Sciatic nerve (tissue), 2 donors: ENCODE results near the gene ZDHHC23. TPM values are rescaled to one million over a fixed set of nuclear protein-coding genes. Genes with fewer than 3 reads are reported as not detected.
A peak's percentile ranks its signal among the peaks of the same experiment; 100 is the strongest.

Experiments used
- ATAC-seq: fragments of 200-7000 bp; cut with Tn5 transposase; one replicate; pipeline ENCODE4 v1.9.1; 2020; ENCODE audit warnings: mild to moderate bottlenecking, moderate library complexity
- DNase-seq: peaks from one replicate; pipeline ENCODE4 v3.0.0-alpha.2; 2020; ENCODE audit warnings: low spot score
- intact Hi-C: fragments of 100-400 bp; cut with DNase I; formaldehyde crosslinking; loops from one replicate; pipeline ENCODE4 v1.14.2; 2022
- total RNA-seq: library from RNA; stranded (reverse); fragmentation: NEBNext Ultra II Directional; extraction: Animal tissue kit (Norgen Biotek cat#: 25700); gene quantifications from one replicate; pipeline ENCODE4 v1.2.1, GENCODE V29; 2021
- donor health status: DM: no; HTN: no; CAD: no.
- donor health status: DM: no; HTN: no; CAD: no.

The ZDHHC23 gene, protein sequence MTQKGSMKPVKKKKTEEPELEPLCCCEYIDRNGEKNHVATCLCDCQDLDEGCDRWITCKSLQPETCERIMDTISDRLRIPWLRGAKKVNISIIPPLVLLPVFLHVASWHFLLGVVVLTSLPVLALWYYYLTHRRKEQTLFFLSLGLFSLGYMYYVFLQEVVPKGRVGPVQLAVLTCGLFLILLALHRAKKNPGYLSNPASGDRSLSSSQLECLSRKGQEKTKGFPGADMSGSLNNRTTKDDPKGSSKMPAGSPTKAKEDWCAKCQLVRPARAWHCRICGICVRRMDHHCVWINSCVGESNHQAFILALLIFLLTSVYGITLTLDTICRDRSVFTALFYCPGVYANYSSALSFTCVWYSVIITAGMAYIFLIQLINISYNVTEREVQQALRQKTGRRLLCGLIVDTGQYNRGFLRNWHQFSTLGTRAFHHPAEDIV
- total RNA-seq: 9.6 TPM

DNA sequence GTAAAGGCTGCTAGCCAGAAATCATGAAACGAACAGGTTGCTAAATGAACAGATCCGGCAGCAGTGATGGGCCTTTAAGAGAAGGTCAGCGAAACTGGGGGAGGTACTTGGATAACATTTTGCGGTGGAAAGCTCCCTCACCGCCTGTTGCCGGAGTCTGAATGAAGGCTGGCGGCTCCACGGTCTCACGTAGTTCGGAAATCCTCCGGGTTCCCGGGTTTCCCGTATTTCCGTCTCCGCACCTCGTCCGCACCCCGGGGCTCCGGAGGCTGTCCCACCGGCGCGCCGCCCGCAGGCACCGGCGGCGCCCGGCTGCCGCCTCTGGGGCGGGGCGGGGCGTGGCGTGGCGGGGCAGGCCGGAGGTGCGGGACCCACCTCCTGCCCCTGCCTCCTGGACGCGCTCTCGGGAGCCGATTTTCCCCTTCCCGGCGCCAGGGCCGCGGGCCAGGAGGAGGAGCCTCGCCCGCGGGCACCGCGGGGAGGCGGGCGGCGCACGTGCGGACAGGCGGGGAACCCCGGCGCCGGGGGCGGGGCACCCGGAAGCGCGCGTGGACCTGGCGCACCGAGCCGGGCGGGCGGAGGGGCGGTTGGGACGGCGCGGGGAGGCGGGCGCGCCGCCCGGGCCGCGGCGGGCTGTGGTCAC lies at the start of gene ZDHHC23:
TSS of gene ZDHHC23 (plus strand) at position 642 of the 643 bp plus-strand sequence. CDS start 790 bp downstream, outside the sequence.
- intact Hi-C loops: no loop called here
- DNase-seq: peak; percentile 73
- ATAC-seq: peak; percentile 83

DNA sequence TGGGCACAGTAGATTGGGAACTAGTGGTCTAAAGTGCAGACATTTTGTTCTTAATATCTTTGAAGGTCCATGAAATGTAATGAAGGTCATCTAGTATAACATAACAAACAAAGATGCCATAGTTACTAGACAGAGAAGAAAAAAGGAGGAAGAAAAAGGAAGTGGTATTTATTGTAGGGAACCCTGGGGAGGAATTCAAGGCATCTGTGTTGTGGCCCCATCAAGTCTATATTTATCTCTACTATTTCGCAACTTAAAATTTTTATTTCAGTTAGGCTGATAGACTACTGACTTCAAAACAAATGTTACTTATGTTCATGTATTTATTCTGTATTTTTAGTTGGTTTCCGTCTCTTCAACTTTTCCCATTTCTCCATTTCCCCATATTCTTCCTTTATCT lies 48.9 kb upstream of the ZDHHC23 start:
- DNase-seq (no peak), ATAC-seq (no peak)
- intact Hi-C loops: no loop called here

GRCh38 chr3:113906568-113907140 lies 41.2 kb upstream of the ZDHHC23 start:
- DNase-seq (no peak), ATAC-seq (no peak)
- intact Hi-C loops: no loop called here

DNA sequence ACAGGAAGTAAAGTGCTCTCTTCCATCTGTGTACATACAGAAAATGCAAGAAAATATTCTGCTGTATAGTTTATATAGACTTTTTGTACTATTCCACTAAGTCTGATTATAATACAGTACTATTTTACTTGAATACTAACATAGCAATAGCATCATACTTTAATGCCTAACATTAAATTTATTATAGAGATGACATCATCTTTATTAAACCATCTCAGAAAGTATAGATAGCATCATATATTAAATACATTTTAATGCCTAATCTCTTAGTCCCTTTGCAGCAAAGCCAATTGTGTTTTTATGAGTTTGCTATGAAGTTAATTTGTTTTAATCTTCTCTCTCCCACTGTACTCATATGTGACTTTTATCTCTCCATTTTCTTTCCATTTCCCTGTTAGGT lies 39.7 kb upstream of the ZDHHC23 start:
- intact Hi-C loops: no loop called here
- no peak for ATAC-seq

GRCh38 chr3:113910966-113911365 lies 36.8 kb upstream of the ZDHHC23 start:
- ATAC-seq: no peak
- intact Hi-C loops: no loop called here
- no peak for DNase-seq

More for the DNA sequence above, 39.7 kb upstream of the ZDHHC23 start:
- DNase-seq: no peak

DNA sequence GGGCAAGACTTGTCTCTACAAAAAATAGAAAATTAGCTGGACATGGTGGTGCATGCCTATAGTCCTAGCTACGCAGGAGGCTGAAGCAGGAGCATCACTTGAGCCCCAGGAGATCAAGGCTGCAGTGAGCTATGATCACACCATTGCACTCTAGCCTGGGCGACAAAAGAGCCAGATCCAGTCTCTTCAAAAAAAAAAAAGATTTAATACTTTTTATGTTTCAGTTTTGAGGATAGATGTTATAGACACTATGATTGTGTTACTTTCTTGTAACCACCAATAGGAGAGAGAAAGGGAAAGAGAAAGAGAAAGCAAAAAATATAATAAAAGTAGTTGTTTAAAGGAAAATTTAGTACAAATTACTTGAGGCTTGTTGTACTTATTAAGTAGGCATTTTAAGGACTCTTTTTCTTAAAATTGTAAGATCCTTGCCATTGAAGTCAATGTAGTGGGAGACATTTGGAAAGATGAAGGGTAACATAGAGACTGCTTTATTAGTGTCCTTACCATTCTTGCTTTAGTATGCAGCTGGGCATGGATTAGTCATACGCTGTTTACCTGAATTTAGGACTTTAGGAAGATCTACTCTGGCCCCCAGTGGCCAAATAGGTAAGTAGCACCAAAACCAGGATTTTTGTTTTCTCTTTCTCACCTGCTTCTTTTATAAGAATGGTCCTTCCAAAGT lies 35.1 kb upstream of the ZDHHC23 start:
- intact Hi-C loops: no loop called here
- ATAC-seq (no peak), DNase-seq (no peak)

GRCh38 chr3:113914646-113915045 lies 33.2 kb upstream of the ZDHHC23 start:
- intact Hi-C loops: no loop called here
- DNase-seq: no peak
- ATAC-seq: no peak

DNA sequence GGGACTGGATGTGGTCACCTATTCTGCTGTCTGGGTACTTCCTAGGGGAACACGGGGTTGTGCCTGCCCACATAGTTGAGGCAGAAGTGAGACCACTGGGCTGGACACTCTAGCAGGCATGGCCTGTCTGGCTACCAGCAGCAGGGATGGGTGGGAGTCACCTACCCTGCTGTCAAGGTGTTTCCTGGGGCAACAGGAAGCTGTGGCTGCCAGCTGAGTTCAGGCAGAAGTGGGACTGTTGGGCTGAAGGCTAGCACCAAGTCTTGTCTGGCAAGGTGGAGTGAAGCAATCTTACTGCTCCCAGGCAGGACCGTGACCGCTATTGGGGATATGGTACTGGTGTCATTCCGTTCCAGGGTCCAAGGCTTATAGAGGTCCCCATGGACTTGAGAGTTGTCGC lies 20.3 kb upstream of the ZDHHC23 start:
- no peak for ATAC-seq
- no peak for DNase-seq
- intact Hi-C loops: no loop called here

- intact Hi-C loops: no loop called here
- DNase-seq (no peak), ATAC-seq (no peak)
Observed at GRCh38 chr3:113946831-113947230, 982 bp upstream of the ZDHHC23 start.

GRCh38 chr3:113948015-113948917 lies 453 bp downstream of the ZDHHC23 start:
- no peak for DNase-seq
- ATAC-seq: peak; percentile 53
- intact Hi-C loops: no loop called here

DNA sequence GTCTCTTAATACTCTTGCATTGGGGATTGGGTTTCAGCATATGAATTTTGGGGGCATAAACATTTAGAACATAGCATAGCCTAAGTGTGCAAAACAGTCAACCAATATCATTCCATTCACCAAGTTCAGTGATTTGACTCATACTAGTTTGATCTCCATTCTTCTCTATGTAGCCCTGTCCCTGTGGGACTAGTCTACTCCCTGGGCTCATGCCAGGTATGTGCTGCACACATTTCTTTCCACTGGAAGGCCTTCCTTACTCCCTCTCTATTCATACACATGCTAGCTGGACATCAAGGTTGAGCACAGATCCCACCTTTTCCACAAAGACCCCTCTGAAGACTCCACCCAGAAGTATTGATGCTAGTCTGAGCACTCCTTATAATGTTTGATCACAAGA lies 5.1 kb downstream of the ZDHHC23 start:
- intact Hi-C loops: no loop called here

GRCh38 chr3:113953677-113954076 lies 5.9 kb downstream of the ZDHHC23 start:
- intact Hi-C loops: no loop called here
- DNase-seq: no peak
- ATAC-seq: no peak

More for the DNA sequence above, 5.1 kb downstream of the ZDHHC23 start:
- no peak for DNase-seq
- ATAC-seq: no peak

GRCh38 chr3:113954091-113954685 lies 6.4 kb downstream of the ZDHHC23 start:
- ATAC-seq (no peak), DNase-seq (no peak)
- intact Hi-C loops: no loop called here

GRCh38 chr3:113963879-113964278 lies 16.1 kb downstream of the ZDHHC23 start:
- intact Hi-C loops: no loop called here
- DNase-seq (no peak), ATAC-seq (no peak)

DNA sequence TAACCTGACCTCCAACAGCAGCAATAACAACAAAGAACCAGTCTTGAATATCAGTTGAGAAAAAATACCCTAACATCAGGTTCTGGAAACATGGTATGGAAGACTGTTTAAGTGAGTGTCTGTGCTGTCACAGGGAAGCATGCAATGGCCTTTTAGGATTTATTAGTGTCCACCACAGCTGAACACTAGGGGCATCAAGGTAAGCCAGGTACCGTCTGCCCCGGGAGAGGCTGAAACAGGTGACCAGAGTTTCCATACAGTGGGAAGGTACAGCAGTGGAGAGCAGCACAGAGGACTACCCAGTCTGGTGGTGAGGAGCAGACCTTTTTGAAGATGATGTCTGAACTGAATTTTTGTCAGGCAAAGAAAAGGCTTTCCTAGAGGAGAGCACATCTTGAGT lies 18.4 kb downstream of the ZDHHC23 start:
- intact Hi-C loops: no loop called here
- no peak for DNase-seq
- ATAC-seq: no peak

GRCh38 chr3:113968986-113969385 lies 21.2 kb downstream of the ZDHHC23 start:
- intact Hi-C loops: no loop called here
- ATAC-seq (peak; percentile 67), DNase-seq (no peak)

DNA sequence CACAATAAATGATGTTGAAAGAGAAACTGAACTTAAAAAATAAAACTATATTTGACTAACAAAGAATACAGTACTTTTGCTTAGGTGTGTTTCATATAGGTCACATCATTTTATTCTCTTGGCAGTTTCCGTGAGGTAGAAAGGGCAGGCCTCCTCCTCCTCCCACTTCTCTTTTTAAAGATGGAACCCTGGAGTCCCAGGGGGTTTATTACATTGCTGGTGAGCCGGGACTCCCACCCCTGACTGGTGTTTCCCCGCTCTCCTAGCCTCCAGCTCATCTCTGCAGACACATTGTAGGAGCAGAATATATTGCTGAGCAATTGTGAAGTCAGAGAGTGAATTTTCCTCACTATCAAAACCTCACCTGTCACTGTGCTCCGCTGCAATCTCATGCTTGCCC lies 30.0 kb downstream of the ZDHHC23 start:
- DNase-seq: no peak
- intact Hi-C loops: no loop called here
- no peak for ATAC-seq

- DNase-seq: no peak
- no peak for ATAC-seq
- intact Hi-C loops: no loop called here
Observed at GRCh38 chr3:113979916-113980315, 32.1 kb downstream of the ZDHHC23 start.
